ENCODE data around the gene GFI1. TPM values are rescaled to one million over a fixed set of nuclear protein-coding genes. Genes with fewer than 3 reads are reported as not detected.

The GFI1 gene
- total and polyA plus RNA-seq, 2 of the 13 experiments (the other 11 are each of a cell fraction or from before 2014, with no cell fraction given), result 10.3 to 10.5 TPM

- DNase-seq (ENCODE audit: low spot score) (no peak), ATAC-seq (no peak), FAIRE-seq (no peak)
- CTCF ChIA-PET (ENCODE audit: low intra/inter-chr PET ratio, low total read pairs), result no interaction called here
- no peaks in the 10 kb centered on the region; a peak in 1 of 5 replicates for H3K27me3 ChIP-seq (ENCODE audit: control insufficient read depth in 1 of 2, insufficient read depth in 2 of 2, low read length in 2 of 2)
- WGBS (ENCODE audit: low lambda C conversion rate), result 93% methylated on average over 2 of the region's 2 CpGs
- H3K4me2 ChIP-seq (ENCODE audit: low read depth, low read length), result no peak overlapping the region
- no peak overlapping the region for H3K27ac ChIP-seq (ENCODE audit: extremely low read length, insufficient read depth, low read length)
- H4K20me1 ChIP-seq (ENCODE audit: insufficient read depth, low read length), result no peaks in the 10 kb centered on the region
- in situ Hi-C loops (cut with HindIII; ENCODE audit: extremely low pct_ligation_motif_present, low pct_unique_long_range_greater_than_20kb), result no loop called here
- no peaks in the 10 kb centered on the region for H3K9me3 ChIP-seq (ENCODE audit: low read length)
- no peak overlapping the region for H2AFZ ChIP-seq (ENCODE audit: low read length)
- TF ChIP-seq SRSF1 (optimal IDR thresholded peaks at IDR 0.05; ENCODE audit: low read depth, low read length) (no peak), GZF1 (CRISPR knock-in tag; IDR thresholded peaks at IDR 0.05) (no peak), CREB1 (IDR thresholded peaks at IDR 0.05) (no peak), CREB1 (CRISPR knock-in tag; IDR thresholded peaks at IDR 0.05) (no peak), HNF4A (CRISPR knock-in tag; IDR thresholded peaks at IDR 0.05) (no peak), ZNF251 (CRISPR knock-in tag; IDR thresholded peaks at IDR 0.05) (no peak), KLF13 (CRISPR knock-in tag; IDR thresholded peaks at IDR 0.05) (no peak)
- TF ChIP-seq, protein P1, sequence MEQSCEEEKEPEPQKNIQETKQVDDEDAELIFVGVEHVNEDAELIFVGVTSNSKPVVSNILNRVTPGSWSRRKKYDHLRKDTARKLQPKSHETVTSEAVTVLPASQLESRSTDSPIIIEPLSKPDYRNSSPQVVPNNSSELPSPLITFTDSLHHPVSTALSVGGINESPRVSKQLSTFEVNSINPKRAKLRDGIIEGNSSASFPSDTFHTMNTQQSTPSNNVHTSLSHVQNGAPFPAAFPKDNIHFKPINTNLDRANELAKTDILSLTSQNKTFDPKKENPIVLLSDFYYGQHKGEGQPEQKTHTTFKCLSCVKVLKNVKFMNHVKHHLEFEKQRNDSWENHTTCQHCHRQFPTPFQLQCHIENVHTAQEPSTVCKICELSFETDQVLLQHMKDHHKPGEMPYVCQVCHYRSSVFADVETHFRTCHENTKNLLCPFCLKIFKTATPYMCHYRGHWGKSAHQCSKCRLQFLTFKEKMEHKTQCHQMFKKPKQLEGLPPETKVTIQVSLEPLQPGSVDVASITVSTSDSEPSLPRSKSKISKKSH (CRISPR knock-in tag; IDR thresholded peaks at IDR 0.05; ENCODE audit: borderline replicate concordance), result no peak
- TF ChIP-seq, protein P2, sequence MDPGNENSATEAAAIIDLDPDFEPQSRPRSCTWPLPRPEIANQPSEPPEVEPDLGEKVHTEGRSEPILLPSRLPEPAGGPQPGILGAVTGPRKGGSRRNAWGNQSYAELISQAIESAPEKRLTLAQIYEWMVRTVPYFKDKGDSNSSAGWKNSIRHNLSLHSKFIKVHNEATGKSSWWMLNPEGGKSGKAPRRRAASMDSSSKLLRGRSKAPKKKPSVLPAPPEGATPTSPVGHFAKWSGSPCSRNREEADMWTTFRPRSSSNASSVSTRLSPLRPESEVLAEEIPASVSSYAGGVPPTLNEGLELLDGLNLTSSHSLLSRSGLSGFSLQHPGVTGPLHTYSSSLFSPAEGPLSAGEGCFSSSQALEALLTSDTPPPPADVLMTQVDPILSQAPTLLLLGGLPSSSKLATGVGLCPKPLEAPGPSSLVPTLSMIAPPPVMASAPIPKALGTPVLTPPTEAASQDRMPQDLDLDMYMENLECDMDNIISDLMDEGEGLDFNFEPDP (CRISPR knock-in tag; conservative IDR thresholded peaks at IDR 0.05), result no peak
- intact Hi-C loops (cut with micrococcal nuclease; ENCODE audit: unreplicated experiment), result no loop called here
- no peak overlapping the region for H3K4me3 ChIP-seq (replicated peaks in 1 of 3; ENCODE audit: insufficient read depth in 1 of 3, low read depth in 2 of 3, low read length in 3 of 3)
- no peaks in the 10 kb centered on the region for H3K36me3 ChIP-seq (replicated peaks in 1 of 2; ENCODE audit: control insufficient read depth in 1 of 2, insufficient read depth in 2 of 2, low read length in 2 of 2)
- POLR2A ChIA-PET, result no interaction called here
- H3K9ac ChIP-seq (ENCODE audit: insufficient read depth, low read depth, low read length), result no peak overlapping the region
- H3K79me2 ChIP-seq (ENCODE audit: insufficient read depth, low read length), result no peaks in the 10 kb centered on the region
- H3K4me1 ChIP-seq (ENCODE audit: insufficient read depth, low read length), result 0 out of 2 replicates have a peak, but pooled peaks cover 4% of the 10 kb centered on the region
- no TSS peak for BruUV-seq (replicated peaks)
These were observed 28.6 kb downstream of the GFI1 start for GRCh38 chr1:92458146-92458545.

All from HepG2 (cell line).